PC-3 (cell line): Measurements from ENCODE around the gene CTSG. TPM values are rescaled to one million over a fixed set of nuclear protein-coding genes. Genes with fewer than 3 reads are reported as not detected.

ENCODE experiments used
- ATAC-seq: fragments of 200-7000 bp; cut with Tn5 transposase; 2 replicates; pipeline ENCODE4 v1.9.1; 2020; ENCODE audit warnings: mild to moderate bottlenecking, moderate library complexity
- BruUV-seq: library from RNA; stranded (reverse); fragments of 400-500 nt; replicated peaks from 2 replicates; lab custom pipeline; 2021; lab: Mats Ljungman, UMichigan
- CTCF ChIA-PET: fragments of 300-600 bp; sonication (Branson Sonifier 250); formaldehyde crosslinking; loops from one replicate; lab custom pipeline; 2022; ENCODE audit warnings: antibody characterized with exemption; lab: Charles Lee
- POLR2A ChIA-PET: fragments of 300-600 bp; sonication (Branson Sonifier 250); formaldehyde crosslinking; loops from one replicate; lab custom pipeline; 2022; ENCODE audit warnings: antibody characterized with exemption; ENCODE audit not compliant: unreplicated experiment; lab: Charles Lee
- DNase-seq: peaks from one replicate; pipeline ENCODE4 v3.0.0-alpha.2; 2015
- H2AFZ ChIP-seq: fragments of 300-600 bp; sonication (generic); 2 replicates; pipeline ENCODE4 v1.6.0; 2016; ENCODE audit warnings: antibody characterized with exemption, low read length
- H3F3A ChIP-seq: fragments of 300-600 bp; sonication (generic); one replicate; pipeline ENCODE4 v1.6.0; 2017; ENCODE audit warnings: antibody characterized with exemption, low read length, control low read depth, mild to moderate bottlenecking; ENCODE audit not compliant: unreplicated experiment
- H3K27ac ChIP-seq: fragments of 300-600 bp; sonication (generic); 2 replicates; pipeline ENCODE4 v1.5.1; 2016; ENCODE audit warnings: mild to moderate bottlenecking, low read length
- H3K27me3 ChIP-seq: fragments of 300-600 bp; sonication (generic); 2 replicates; pipeline ENCODE4 v1.6.1; 2016; ENCODE audit warnings: low read length, mixed read lengths
- H3K36me3 ChIP-seq: fragments of 300-600 bp; sonication (generic); 2 replicates; pipeline ENCODE4 v1.6.1; 2016; ENCODE audit warnings: low read depth, mixed run types, low read length, mixed read lengths
- H3K4me1 ChIP-seq: fragments of 300-600 bp; sonication (generic); 2 replicates; pipeline ENCODE4 v1.5.1; 2016; ENCODE audit warnings: low read length; ENCODE audit not compliant: insufficient read depth
- H3K4me2 ChIP-seq: fragments of 300-600 bp; sonication (generic); 2 replicates; pipeline ENCODE4 v1.6.0; 2016; ENCODE audit warnings: low read length
- H3K4me3 ChIP-seq: fragments of 300-600 bp; sonication (generic); 2 replicates; pipeline ENCODE4 v1.5.1; 2016; ENCODE audit warnings: mild to moderate bottlenecking, low read length, mixed read lengths
- H3K79me2 ChIP-seq: fragments of 300-600 bp; sonication (generic); 2 replicates; pipeline ENCODE4 v1.6.1; 2017; ENCODE audit warnings: low read length, mixed read lengths
- H3K9ac ChIP-seq: fragments of 300-600 bp; sonication (generic); 2 replicates; pipeline ENCODE4 v1.6.0; 2016; ENCODE audit warnings: mild to moderate bottlenecking, low read length
- H3K9me2 ChIP-seq: fragments of 300-600 bp; sonication (generic); replicated peaks from 2 replicates; pipeline ENCODE4 v1.6.1; 2016; ENCODE audit warnings: mixed run types, low read length, mixed read lengths
- H3K9me3 ChIP-seq: fragments of 300-600 bp; sonication (generic); 2 replicates; pipeline ENCODE4 v1.6.1; 2016; ENCODE audit warnings: low read length, mixed read lengths
- H4K20me1 ChIP-seq: fragments of 300-600 bp; sonication (generic); 2 replicates; pipeline ENCODE4 v1.6.1; 2016; ENCODE audit warnings: low read length, mixed read lengths
- CTCF ChIP-seq: fragments of 300-600 bp; sonication (generic); conservative IDR thresholded peaks from 2 replicates; pipeline ENCODE4 v1.5.1; 2017; ENCODE audit warnings: antibody characterized with exemption, low read depth, mild to moderate bottlenecking, low read length
- EZH2 ChIP-seq: fragments of 300-600 bp; sonication (generic); IDR thresholded peaks from one replicate; pipeline ENCODE4 v1.6.1; 2017; ENCODE audit warnings: antibody characterized with exemption, mild to moderate bottlenecking, low read length; ENCODE audit not compliant: unreplicated experiment
- EZH2phosphoT487 ChIP-seq: fragments of 300-600 bp; sonication (generic); IDR thresholded peaks from 2 replicates; pipeline ENCODE4 v1.6.1; 2018; ENCODE audit warnings: mild to moderate bottlenecking, antibody characterized with exemption, low read length, borderline replicate concordance
- intact Hi-C: fragments of 100-400 bp; cut with micrococcal nuclease; formaldehyde crosslinking; loops from 2 replicates; pipeline ENCODE4 v1.9.0; 2023
- total RNA-seq: library from RNA; depleted of rRNA; stranded (reverse); fragments of >200 nt; gene quantifications from 2 replicates; pipeline ENCODE4 v1.2.3, GENCODE V29; 2014

CTSG gene
- total RNA-seq, 1 experiment from 2014 or later, result not detected

GRCh38 chr14:24605435-24606190 is 29.6 kb upstream of the CTSG start:
- no peaks in the 10 kb centered on the region for H3K79me2 ChIP-seq
- CTCF ChIA-PET, result no interaction called here

GRCh38 chr14:24597403-24597802 is 21.4 kb upstream of the CTSG start:
- H3K4me3 ChIP-seq, result no peak overlapping the region
- H3F3A ChIP-seq, result no peaks in the 10 kb centered on the region
- no peaks in the 10 kb centered on the region for H3K4me1 ChIP-seq
- H3K9me2 ChIP-seq, result no peaks in the 10 kb centered on the region
- no peaks in the 10 kb centered on the region for H3K36me3 ChIP-seq
- H3K27me3 ChIP-seq, result no peaks in the 10 kb centered on the region
- BruUV-seq, result no TSS peak
- intact Hi-C loops, result no loop called here
- no peaks in the 10 kb centered on the region for H3K79me2 ChIP-seq
- H3K9me3 ChIP-seq, result no peaks in the 10 kb centered on the region
- CTCF ChIA-PET, result no interaction called here
- no peak for ATAC-seq
- POLR2A ChIA-PET, result no interaction called here
- no peak for DNase-seq
- no peak overlapping the region for H3K9ac ChIP-seq
- H2AFZ ChIP-seq, result no peak overlapping the region
- no peak overlapping the region for H3K27ac ChIP-seq
- no peaks in the 10 kb centered on the region for H4K20me1 ChIP-seq
- H3K4me2 ChIP-seq, result no peak overlapping the region
- no peak for TF ChIP-seq CTCF
- no peak for TF ChIP-seq EZH2phosphoT487
- TF ChIP-seq EZH2, result no peak

More at GRCh38 chr14:24605435-24606190, 29.6 kb upstream of the CTSG start:
- Histone ChIP-seq H3K4me1 (no peaks in the 10 kb centered on the region), H3K9me3 (no peaks in the 10 kb centered on the region), H3K4me2 (no peak overlapping the region), H3K9me2 (no peaks in the 10 kb centered on the region), H3K27ac (no peak overlapping the region), H3K27me3 (no peaks in the 10 kb centered on the region; the same call in 1 of the 2 replicates), H2AFZ (no peak overlapping the region), H3K36me3 (no peaks in the 10 kb centered on the region), H3K4me3 (no peak overlapping the region), H3F3A (no peaks in the 10 kb centered on the region), H3K9ac (no peak overlapping the region), H4K20me1 (no peaks in the 10 kb centered on the region)
- TF ChIP-seq CTCF, result peak; percentile 71
- no peak for TF ChIP-seq EZH2phosphoT487
- intact Hi-C loops, result no loop called here
- peak; percentile 46 for DNase-seq
- POLR2A ChIA-PET, result no interaction called here
- peak; percentile 38; the same call in 1 of the 2 replicates for ATAC-seq
- BruUV-seq, result no TSS peak
